NB4 (cell line): Measurements from ENCODE around the gene TRAK1.

Experiments used
- DNase-seq: peaks from one replicate; pipeline ENCODE4 v3.0.0; 2010; ENCODE audit warnings: low read depth
- H3K4me3 ChIP-seq: one replicate; pipeline ENCODE4 v1.5.1; 2011; ENCODE audit warnings: mild to moderate bottlenecking, low read depth, low read length, moderate library complexity
- MYC ChIP-seq: IDR thresholded peaks from 2 replicates; pipeline ENCODE4 v1.6.1; 2011; ENCODE audit warnings: low read depth, low read length
- POLR2A ChIP-seq: IDR thresholded peaks from 2 replicates; pipeline ENCODE4 v1.6.1; 2011; ENCODE audit warnings: mild to moderate bottlenecking; ENCODE audit not compliant: insufficient read length; ENCODE audit errors: extremely low read depth
- TF ChIP-seq, protein P1 (sequence below): IDR thresholded peaks from 2 replicates; pipeline ENCODE4 v1.6.1; 2011; ENCODE audit warnings: low read depth, low read length
- TF ChIP-seq, protein P2 (sequence below): IDR thresholded peaks from one replicate; pipeline ENCODE4 v1.5.1; 2012; ENCODE audit warnings: low read depth, low read length

The TRAK1 gene

DNA sequence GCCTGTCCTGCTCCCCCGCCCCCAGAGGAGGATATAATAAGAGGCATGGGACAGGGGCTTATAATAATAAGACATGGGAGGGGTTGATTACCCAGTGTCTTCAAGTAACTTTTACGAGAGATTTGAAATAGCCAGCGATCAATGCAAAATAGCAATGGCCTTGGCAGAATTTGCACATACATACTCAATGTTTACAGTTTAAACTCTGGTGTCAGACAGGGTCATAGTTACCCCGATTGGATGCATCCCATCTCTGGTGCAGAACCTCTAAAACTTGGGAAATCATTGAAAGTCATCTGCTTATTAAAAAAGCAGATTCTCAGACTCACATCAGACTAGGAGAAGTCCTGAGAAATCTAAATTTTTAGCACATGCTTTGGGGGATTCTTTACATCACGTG lies 61.0 kb downstream of the TRAK1 start:
- TF ChIP-seq, protein P1, sequence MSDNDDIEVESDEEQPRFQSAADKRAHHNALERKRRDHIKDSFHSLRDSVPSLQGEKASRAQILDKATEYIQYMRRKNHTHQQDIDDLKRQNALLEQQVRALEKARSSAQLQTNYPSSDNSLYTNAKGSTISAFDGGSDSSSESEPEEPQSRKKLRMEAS, result no peak
- TF ChIP-seq POLR2A (no peak), MYC (no peak)
- TF ChIP-seq, protein P2, sequence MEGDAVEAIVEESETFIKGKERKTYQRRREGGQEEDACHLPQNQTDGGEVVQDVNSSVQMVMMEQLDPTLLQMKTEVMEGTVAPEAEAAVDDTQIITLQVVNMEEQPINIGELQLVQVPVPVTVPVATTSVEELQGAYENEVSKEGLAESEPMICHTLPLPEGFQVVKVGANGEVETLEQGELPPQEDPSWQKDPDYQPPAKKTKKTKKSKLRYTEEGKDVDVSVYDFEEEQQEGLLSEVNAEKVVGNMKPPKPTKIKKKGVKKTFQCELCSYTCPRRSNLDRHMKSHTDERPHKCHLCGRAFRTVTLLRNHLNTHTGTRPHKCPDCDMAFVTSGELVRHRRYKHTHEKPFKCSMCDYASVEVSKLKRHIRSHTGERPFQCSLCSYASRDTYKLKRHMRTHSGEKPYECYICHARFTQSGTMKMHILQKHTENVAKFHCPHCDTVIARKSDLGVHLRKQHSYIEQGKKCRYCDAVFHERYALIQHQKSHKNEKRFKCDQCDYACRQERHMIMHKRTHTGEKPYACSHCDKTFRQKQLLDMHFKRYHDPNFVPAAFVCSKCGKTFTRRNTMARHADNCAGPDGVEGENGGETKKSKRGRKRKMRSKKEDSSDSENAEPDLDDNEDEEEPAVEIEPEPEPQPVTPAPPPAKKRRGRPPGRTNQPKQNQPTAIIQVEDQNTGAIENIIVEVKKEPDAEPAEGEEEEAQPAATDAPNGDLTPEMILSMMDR, result no peak
- DNase-seq, result no peak
- H3K4me3 ChIP-seq, result no peak overlapping the region

DNA sequence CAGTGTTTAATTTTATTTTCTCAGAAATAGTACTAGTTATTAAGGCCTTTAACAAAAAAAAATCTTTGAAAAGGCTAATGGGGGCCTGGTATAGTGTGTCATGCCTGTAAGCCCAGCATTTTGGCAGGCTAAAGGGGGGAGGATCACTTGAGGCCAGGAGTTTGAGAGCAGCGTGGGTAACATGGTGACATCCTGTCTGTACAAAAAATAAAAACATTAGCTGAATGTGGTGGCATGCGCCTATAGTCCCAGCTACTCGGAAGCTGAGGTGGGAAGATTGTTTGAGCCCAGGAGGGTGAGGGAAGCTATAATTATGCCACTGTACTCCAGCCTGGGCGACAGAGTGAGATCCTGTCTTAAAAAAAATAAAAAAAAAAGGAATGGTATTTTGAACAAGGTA lies 61.9 kb downstream of the TRAK1 start:
- no peak for DNase-seq
- no peak for TF ChIP-seq POLR2A
- TF ChIP-seq, protein P1, result no peak
- TF ChIP-seq, protein P2, result no peak
- no peak for TF ChIP-seq MYC
- no peak overlapping the region for H3K4me3 ChIP-seq

DNA sequence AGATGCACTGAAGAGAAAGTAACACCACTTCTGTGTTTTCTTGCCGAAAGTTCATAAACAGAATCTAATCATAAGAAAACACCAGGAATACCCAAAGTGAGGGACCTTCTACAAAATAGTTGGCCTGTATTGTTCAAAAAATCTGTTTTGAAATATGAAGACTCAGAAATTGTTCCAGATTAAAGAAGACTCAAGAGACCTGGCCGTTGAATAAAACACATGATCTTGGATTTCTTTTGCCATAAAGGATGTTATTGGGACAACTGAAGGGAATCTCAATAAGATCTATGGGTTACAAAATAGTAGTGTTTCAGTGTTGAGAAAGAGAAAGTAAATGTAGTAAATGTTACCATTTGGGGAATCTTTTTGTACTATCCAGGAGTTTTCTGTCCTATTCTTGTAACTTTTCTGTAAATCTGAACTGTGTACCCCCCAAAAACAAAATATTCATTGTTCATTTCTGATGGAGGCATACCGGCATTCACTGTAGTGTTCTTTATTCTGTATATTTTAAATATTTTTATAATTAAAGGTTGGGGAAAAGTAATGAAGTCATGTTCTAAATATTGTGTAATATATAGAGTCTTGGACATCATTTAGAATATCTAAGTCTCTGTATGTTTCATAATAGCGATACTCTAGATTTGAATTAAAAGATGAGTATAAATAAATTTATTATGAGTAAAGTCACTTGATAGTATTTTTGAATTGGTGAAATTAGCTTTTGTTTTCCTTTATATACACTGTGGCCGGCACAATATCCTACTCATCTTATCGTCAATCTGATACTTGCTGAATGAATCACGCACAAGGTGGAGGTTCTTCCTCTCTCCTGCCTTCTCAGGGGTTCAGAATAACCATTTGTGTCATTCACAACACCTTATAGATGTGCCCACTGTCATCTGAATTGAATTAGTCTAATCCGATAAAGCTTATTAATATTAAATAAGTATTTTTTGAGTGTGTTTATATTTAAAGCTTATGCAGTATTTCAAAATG lies 66.7 kb downstream of the TRAK1 start:
- no peak overlapping the region for H3K4me3 ChIP-seq
- no peak for DNase-seq
- TF ChIP-seq MYC, result no peak
- TF ChIP-seq POLR2A, result no peak
- TF ChIP-seq, protein P1, result no peak
- TF ChIP-seq, protein P2, result no peak

DNA sequence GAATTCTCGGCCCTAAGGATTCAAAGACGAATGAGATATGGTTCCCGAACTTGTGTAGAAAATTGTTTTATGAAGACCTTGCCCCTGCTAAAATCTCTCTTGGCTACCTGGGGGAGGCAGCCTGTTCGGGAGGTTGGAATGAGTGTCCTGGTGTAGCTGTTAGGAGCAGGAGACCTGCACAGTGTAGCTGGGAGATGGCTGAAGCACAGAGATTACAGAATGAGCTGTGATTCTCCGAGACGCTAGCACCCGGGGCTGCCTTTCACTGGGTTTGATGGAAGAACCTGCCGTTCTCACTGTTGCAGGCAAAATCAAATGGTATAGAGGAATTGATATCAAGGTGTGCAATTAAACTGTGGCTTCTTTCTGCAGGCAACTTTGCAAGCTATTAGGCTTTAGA lies 68.0 kb downstream of the TRAK1 start:
- no peak overlapping the region for H3K4me3 ChIP-seq

DNA sequence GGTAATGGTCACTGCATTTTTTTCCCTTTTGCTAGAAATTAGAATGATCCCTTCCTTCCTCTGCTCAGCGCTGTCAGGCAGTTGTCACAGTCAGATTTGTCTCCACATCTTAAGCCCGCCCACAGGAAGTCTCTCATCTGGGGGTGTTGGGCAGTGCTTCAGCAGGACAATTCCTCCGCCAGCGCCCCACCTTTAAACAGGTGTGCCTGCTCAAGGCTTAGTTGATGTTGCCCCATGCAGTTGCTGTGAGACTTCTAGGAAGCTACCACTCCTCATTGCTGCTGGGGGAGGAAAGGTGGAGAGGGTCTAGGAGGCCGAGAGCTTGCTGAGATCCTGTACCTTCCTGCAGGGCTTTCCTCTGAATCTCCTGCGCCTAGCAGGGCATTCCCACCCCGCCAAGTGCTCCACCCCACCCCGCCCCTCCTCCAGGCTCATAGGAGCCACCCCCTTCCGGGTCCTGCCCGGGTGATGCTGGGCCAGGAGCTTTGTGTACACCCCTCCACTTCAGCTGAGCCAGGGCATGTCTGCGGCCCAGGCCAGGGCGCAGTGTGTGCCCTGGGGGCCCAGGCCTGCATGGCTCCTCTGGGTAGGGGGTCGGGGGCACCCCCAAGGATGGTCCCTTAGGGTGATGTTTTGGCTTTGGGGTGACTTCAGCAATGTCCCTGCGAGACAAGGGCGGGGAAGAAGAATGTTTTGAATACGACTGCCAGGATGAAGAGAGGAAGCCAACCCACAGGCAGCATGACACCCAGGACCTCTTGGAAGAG lies 68.7 kb downstream of the TRAK1 start:
- no peak for DNase-seq
- H3K4me3 ChIP-seq, result no peak overlapping the region
- TF ChIP-seq, protein P1, result no peak
- TF ChIP-seq, protein P2, result no peak
- TF ChIP-seq MYC (no peak), POLR2A (no peak)

More for the DNA sequence above, 68.0 kb downstream of the TRAK1 start:
- DNase-seq, result no peak
- TF ChIP-seq, protein P2, result no peak
- TF ChIP-seq, protein P1, result no peak
- no peak for TF ChIP-seq MYC
- no peak for TF ChIP-seq POLR2A
